ENCODE results near the gene OR7G3. TPM values are rescaled to one million over a fixed set of nuclear protein-coding genes. Genes with fewer than 3 reads are reported as not detected.

The OR7G3 gene
- total RNA-seq (2014; rRNA removed; shearing (Covaris generic); ENCODE audit: low replicate concordance), result not detected in 2 replicates

DNA sequence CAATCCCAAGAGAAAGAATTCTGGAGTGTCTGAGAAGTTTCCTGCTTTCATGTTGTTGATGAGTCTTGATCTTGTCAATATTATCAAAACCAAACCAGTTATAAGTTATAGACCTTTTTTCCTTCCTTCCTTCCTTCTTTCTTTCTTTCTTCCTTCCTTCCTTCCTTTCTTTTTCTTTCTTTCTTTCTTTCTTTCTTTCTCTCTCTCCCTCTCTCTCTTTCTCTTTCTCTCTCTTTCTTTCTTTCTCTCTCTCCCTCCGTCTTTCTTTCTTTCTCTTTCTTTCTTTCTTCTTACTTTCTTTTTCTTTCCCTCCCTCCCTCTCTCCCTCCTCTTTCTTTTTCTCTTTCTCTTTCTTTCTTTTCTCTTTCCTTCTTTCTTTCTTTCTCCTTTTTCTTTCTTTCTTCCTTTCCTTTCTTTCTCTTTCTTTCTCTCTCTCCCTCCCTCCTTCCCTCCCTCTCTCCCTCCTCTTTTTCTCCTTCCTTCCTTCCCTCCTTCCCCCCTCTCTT is at the start of gene OR7G3:
OR7G3 (minus strand) TSS at position 51 of the 506 bp plus-strand sequence; CDS start at position 51, 0 bp downstream.
- no peak for DNase-seq

DNA sequence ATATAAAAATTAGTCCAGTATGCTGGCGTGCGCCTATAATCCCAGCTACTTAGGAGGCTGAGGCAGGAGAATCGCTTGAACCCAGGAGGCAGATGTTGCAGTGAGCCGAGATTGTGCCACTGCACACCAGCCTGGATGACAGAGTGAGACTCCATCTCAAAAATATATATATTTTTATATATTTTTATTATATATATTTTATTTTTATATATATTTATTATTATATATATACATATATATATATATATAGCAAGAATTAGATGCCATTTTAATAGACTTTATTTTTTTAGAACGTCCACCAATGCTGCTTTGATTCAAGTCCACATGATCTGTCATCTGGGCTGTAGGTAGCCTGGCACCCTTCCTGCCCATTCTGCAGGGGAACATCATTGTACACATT is 48.6 kb upstream of the OR7G3 start:
- peaks cover 4% of the 10 kb centered on the region for H3K27me3 ChIP-seq
- no peaks in the 10 kb centered on the region; the same call in 1 of the 2 replicates for H3K9me3 ChIP-seq
- no peak for DNase-seq
- no peaks in the 10 kb centered on the region for H3K36me3 ChIP-seq
- H3K4me3 ChIP-seq, result no peak overlapping the region

More for the DNA sequence above, at the start of gene OR7G3:
- Histone ChIP-seq H3K9me3 (no peaks in the 10 kb centered on the region), H3K27me3 (peaks cover 2% of the 10 kb centered on the region), H3K36me3 (no peaks in the 10 kb centered on the region), H3K4me3 (no peak within 1 kb of the TSS)

DNA sequence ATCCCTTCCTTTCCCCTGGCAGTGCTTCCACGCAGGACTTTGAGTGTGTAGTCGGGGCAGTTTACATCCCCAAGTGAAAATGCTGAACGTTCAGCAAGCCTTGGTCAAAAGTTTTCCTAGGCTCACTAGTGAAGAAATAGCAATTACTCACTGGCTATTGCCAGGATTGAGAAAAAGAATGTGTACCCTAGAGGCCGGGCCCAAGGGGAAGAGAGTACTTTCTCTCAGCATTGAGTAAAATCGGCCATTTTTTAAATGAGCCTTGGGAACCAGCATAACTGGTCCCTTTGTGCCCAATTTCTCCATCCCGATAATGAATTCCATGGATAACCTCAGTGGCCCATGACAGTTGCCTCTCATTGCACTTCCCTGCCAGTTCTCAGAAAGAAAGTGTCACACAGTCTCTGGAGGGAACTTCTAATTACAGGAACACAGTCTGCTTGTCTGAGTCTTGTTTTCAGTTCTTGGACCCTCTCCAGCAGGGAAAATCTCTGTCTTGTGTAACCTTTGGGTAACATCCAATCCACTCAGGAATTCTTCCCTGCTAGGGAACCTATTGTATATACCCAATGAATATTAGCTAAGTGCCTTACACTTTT is 44.7 kb upstream of the OR7G3 start:
- Histone ChIP-seq H3K9me3 (no peaks in the 10 kb centered on the region; the same call in 1 of the 2 replicates), H3K4me3 (no peak overlapping the region), H3K36me3 (no peaks in the 10 kb centered on the region), H3K27me3 (no peaks in the 10 kb centered on the region)
- no peak for DNase-seq

DNA sequence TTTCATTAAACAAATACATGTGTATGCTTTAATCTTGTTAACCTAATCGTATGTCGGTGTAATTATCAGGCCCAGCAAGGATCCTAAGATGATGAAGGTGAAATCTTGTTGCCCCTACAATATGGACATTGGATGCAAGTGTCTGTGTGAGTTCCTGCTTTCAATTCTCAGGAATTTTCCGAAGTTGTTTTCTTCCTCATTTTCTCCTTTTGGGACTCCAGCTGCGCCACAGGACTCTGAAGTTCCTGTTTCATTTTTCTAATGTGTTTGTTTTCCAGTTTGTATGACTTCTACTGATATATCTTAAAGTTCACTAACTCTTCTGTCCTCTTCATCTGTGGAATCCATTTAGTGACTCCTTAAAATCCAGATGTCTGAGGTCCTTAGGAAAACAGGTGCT is 40.1 kb upstream of the OR7G3 start:
- H3K9me3 ChIP-seq, result peaks cover 10% of the 10 kb centered on the region
- peaks cover 44% of the 10 kb centered on the region for H3K36me3 ChIP-seq
- DNase-seq, result no peak
- H3K4me3 ChIP-seq, result no peak overlapping the region
- H3K27me3 ChIP-seq, result no peaks in the 10 kb centered on the region

DNA sequence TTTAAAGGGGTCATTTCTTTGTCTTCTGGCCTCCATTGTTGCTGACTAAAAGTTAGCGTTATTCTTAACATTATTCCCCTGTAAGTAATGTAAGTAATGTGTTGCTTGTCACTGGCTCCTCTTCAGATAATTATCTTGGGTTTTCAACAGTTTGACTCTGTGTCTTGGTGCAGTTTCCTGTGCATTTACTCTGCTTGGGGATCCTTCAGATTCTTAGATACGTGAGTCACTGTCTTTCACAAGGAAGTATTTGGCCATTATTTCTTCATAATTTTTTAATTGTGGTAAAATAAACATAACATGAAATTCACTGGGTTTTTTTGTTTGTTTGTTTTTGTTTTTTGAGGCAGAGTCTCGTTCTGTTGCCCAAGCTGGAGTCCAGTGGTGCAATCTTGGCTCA is 38.5 kb upstream of the OR7G3 start:
- Histone ChIP-seq H3K36me3 (peaks cover 60% of the 10 kb centered on the region), H3K4me3 (no peak overlapping the region), H3K27me3 (no peaks in the 10 kb centered on the region), H3K9me3 (peaks cover 24% of the 10 kb centered on the region)
- no peak for DNase-seq

DNA sequence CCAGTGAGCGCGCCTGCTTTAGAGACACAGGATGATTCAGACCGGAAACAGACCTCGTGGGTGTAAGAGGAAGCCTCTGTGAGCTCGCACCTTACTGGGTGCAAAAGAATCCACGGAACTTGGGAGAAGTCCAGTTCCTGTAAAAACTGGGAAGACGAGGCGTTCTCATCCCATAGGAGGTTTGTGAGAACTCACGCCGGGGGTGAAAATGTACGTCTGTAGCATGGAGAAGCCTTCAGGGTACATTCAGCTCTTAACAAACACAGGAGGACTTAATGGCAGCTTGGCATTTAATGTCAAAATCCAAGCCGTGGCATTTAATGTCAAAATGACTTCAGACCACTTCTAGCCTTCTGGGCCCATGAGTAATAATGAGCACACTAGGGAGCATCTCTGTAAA is 34.7 kb upstream of the OR7G3 start:
- Histone ChIP-seq H3K36me3 (peaks cover 98% of the 10 kb centered on the region), H3K4me3 (no peak overlapping the region), H3K9me3 (peaks cover 45% of the 10 kb centered on the region), H3K27me3 (no peaks in the 10 kb centered on the region)
- DNase-seq, result no peak

DNA sequence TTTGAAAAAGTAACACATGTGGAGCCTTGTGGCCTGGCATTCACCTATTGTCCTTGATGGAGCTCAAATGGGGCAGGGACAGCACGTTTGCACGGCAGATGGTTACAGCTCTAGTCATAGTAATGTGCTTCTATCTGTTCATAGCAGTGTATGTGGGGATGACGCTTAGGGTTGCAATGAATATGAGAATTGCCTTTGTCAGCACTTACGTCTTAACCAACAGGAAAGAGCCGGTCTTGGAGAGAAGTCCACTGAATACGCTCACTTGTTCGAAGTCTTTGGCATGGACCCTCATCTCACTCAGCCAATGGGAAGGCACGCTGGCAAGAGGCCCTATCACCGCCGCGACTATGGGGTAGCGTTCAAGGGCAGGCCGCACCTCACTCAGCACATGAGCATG is 33.1 kb upstream of the OR7G3 start:
- Histone ChIP-seq H3K9me3 (peaks cover 60% of the 10 kb centered on the region), H3K27me3 (no peaks in the 10 kb centered on the region), H3K36me3 (peaks cover 100% of the 10 kb centered on the region), H3K4me3 (no peak overlapping the region)
- DNase-seq, result no peak

DNA sequence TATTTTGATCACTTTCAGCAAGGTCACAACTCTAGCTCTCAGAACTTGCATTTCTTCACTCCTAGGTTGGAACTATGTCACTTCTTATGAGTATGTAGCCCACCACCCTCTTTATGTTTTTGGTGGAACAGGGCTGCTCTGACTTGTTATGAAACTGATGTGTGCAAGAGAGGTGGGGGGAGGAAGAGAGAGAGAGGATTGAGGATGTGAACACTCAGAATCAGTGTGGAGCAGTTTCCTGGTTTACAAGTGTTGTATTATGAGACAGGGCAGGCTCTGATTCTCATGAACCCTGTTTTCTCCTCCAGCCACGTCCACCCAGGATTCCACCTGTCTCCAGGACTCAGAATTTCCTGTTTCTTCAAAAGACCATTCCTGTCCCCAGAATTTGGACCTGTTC is 29.6 kb upstream of the OR7G3 start:
- DNase-seq, result no peak
- Histone ChIP-seq H3K4me3 (no peak overlapping the region), H3K9me3 (peaks cover 79% of the 10 kb centered on the region), H3K36me3 (peaks cover 100% of the 10 kb centered on the region), H3K27me3 (no peaks in the 10 kb centered on the region)

DNA sequence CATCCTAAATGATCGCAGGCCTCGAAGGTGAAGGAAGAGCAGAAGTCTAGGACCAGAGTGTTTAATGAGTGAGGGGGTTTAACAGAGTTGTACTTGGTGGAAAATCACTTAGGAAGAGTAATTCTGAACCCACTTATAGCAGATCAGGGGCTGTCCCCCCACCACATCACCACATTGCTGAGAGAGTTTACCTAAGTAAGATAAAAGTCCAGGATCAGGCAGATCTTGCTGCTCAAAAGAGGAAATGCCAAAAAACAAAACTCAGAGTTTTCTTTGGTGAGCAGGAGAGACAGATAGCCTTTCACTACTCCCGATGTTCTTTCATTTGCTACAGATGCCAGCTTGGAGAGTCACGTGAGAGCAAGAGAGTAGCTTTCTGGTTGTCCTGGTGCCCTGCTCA is 28.8 kb upstream of the OR7G3 start:
- H3K4me3 ChIP-seq, result no peak overlapping the region
- no peaks in the 10 kb centered on the region for H3K27me3 ChIP-seq
- peaks cover 78% of the 10 kb centered on the region for H3K9me3 ChIP-seq
- no peak for DNase-seq
- peaks cover 100% of the 10 kb centered on the region for H3K36me3 ChIP-seq

DNA sequence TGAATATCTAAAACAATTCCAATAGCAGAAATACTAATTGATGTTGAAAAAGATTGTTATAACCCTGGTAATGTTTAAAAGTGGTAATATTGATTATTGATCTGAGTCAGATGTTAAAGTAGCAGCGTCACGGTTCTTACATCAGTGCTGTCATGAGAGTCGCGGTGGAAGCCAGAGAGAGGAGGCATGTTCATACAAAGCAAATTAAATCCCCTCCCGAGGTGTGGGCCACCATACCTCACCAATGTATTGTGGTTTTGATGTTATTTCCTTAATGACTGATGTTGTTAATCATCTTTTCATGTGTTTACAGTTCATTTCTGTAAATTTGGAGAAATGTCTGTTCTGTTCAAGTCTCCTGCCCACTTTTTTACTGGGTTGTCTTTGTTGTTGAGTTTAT is 24.6 kb upstream of the OR7G3 start:
- H3K9me3 ChIP-seq, result peaks cover 95% of the 10 kb centered on the region
- H3K27me3 ChIP-seq, result no peaks in the 10 kb centered on the region
- peaks cover 98% of the 10 kb centered on the region for H3K36me3 ChIP-seq
- H3K4me3 ChIP-seq, result no peak overlapping the region
- no peak for DNase-seq

DNA sequence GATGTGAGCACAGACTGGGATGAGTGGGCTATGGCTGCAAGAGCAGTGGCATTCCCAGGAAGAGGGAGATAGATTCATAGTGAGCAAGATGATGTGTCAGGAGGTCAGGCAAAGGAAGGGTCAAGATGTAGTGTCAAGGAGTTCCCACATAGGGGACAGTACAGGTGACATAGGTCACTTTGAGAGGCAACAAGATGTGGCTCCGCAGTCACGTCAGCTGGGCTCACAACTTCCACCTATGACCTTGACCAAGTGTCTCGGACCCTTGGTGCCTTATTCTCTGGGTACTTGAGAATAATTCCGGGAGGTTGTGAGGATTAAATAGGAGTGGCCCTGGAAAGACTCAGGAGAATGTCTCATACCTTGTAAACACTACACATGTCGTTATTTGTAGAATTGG is 23.9 kb upstream of the OR7G3 start:
- DNase-seq, result no peak
- peaks cover 93% of the 10 kb centered on the region for H3K9me3 ChIP-seq
- H3K27me3 ChIP-seq, result no peaks in the 10 kb centered on the region
- H3K36me3 ChIP-seq, result peaks cover 93% of the 10 kb centered on the region
- no peak overlapping the region for H3K4me3 ChIP-seq

DNA sequence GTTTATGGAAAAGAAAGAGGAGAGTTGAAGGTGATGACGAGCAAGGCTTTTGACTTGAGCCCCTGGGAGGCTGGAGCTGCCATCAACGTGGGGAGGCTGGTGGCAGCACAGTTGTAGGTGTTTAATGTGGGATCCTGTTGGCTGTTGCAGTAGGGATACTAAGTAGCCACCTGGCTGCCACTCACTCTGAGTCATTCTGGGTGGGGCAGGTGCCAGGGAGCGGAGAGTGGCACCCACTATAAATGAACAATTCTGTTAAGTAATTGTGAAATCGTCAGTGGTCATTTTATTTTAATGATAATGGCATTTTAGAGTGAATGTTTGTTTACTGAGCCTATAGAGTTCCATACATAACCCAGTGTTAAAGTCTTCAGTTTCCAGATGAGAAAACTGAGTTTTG is 23.2 kb upstream of the OR7G3 start:
- peak; percentile 30 for DNase-seq
- Histone ChIP-seq H3K27me3 (no peaks in the 10 kb centered on the region), H3K4me3 (no peak overlapping the region), H3K9me3 (peaks cover 93% of the 10 kb centered on the region), H3K36me3 (peaks cover 93% of the 10 kb centered on the region)

DNA sequence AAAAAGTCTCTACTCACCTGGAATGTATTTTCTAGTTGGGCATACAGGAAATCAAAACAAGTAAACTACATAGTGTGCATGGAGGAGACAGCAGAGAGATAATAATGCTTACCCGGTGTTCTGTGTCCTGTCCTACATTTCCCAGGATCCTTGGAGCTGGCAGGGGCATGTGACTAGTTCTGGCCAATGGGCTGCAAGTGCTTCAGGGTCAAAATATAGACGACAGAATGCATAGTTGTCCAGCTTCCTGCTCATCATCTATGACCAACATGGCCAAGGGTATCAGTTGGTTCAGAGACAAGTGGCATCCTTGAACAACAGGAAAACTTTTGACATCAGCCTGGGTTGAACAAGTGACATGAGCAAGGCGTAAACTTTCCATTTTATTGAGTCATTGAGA is 21.9 kb upstream of the OR7G3 start:
- Histone ChIP-seq H3K27me3 (no peaks in the 10 kb centered on the region), H3K36me3 (peaks cover 93% of the 10 kb centered on the region), H3K9me3 (peaks cover 93% of the 10 kb centered on the region), H3K4me3 (no peak overlapping the region)
- no peak for DNase-seq

DNA sequence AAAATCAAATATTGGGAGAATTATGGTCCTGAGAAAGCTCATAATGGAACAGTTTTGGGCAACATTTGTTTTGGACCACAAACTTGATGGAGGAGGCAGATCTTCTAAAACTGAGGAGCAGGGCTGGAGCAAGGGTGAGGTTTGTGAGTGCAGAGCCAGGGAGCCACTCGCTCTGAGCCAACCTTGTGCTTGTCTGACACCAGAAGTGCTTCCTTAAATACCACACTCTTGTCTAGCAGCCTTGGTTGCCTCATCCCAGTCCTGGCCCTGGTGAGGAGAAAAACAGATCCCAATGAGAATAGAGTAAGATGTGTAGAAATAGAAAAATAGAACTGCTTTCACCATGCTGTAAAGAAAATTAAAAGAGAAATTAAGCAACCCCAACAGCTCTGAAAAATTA is 20.1 kb upstream of the OR7G3 start:
- DNase-seq, result no peak
- no peaks in the 10 kb centered on the region for H3K27me3 ChIP-seq
- H3K9me3 ChIP-seq, result peaks cover 92% of the 10 kb centered on the region
- peaks cover 92% of the 10 kb centered on the region for H3K36me3 ChIP-seq
- no peak overlapping the region for H3K4me3 ChIP-seq

DNA sequence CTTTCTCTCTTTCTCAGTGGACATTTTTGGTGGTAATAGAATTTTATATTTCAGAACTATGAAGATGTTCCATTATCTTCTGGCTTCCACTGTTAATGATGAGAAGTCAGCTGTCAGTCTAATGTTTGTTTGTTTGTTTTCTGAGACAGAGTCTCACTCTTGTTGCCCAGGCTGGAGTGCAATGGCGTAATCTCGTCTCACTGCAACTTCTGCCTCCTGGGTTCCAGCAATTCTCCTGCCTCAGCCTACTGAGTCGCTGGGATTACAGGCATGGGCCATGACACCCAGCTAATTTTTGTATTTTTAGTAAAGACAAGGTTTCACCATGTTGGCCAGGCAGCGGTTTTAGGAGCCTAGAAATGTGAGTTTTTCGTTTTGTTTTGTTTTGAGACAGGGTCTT is 18.2 kb upstream of the OR7G3 start:
- Histone ChIP-seq H3K27me3 (no peaks in the 10 kb centered on the region), H3K9me3 (peaks cover 84% of the 10 kb centered on the region), H3K4me3 (no peak overlapping the region), H3K36me3 (peaks cover 87% of the 10 kb centered on the region)
- DNase-seq, result no peak

DNA sequence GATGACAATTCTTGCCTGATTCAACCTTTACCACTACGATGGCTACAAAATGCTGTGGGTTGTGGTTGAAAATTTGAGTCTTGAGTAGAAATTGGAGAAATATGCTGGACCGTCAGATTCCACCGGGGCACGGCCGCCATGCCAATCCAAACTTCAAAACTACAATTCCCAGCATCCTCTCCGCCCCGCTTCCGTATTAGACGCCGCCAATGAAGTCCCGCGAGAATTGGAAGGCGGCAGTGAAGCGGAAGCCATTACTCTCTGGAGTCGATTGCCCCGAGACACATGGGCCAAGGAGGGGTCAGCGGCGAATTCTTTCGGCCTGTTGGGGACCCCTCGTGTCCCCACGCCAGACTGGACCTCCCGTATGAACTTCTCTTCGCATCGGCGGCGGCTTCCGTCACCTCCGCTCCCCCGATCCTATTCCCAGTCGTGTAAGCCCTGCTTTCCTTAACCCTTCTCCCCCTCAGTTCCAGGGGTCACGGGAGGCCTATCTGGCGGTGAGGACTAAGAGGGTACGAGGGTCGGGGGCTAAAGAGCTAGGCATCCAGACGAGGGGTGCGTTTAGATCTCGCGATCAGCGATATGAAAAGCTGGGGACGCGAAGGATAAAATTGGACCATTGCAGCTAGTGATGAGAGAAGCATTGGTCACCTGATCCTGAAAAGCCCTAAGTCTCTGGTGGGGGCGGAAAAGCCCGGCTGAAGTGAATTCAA is 13.6 kb upstream of the OR7G3 start, which contains the start of gene ZNF317:
ZNF317 (plus strand) TSS at position 239 of the 716 bp plus-strand sequence. CDS start 15,620 bp downstream, outside the sequence.
- Histone ChIP-seq H3K9me3 (peaks cover 42% of the 10 kb centered on the region), H3K27me3 (no peaks in the 10 kb centered on the region), H3K36me3 (peaks cover 48% of the 10 kb centered on the region), H3K4me3 (peak within 1 kb of the TSS; percentile 95)
- DNase-seq, result peak; percentile 96

DNA sequence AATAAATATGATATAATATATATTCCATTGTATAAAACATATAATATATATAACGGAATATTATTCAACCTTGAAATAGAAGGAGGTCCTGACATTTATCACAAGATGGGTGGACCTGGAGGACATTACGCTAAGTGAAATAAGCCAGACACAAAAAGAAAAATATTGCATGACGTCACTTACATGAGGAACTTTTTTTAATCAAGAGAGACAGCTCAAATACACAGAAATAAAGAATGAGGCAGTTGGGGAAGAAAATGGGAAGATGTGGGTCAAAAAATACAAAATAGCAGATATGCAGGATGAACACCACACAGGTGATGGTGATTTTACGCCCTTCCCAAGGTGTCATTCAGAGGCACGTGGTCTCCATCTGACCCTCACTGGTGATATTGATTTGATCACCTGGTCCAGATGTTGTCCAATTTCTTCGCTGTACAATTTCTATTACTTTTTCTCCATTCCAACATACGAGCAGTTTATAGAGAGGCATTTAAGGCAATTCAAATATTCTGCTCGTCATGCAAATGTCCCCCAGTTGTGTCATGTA is 12.9 kb upstream of the OR7G3 start:
- DNase-seq, result no peak
- Histone ChIP-seq H3K27me3 (no peaks in the 10 kb centered on the region), H3K36me3 (peaks cover 41% of the 10 kb centered on the region), H3K4me3 (peak overlapping the region; percentile 95), H3K9me3 (peaks cover 36% of the 10 kb centered on the region)
